ENCODE results near the gene CCDC28A. TPM values are rescaled to one million over a fixed set of nuclear protein-coding genes. Genes with fewer than 3 reads are reported as not detected.
A peak's percentile ranks its signal among the peaks of the same experiment; 100 is the strongest.

Gene CCDC28A
- total RNA-seq, 1 experiment from 2014 or later, result 9.7 TPM

DNA sequence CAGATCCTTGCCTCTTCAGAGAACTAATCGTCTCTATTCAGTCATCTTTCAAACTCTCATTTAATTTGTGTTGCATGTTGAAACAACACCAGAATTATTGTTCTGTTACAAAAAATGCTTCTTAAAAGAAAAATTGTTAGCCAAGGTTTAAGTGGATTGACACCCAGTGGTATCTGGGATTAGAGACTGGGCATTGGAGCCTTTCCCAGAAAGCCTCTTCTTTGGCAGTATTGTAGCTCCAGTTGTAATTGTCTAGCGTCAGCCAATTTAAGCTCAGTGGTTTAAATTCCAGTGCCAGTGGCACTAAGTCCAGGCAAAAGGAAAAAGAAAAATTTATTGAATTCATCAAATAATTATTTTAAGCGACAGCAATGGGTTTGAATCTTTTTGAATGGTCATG is 801 bp downstream of the CCDC28A start:
- no peaks in the 10 kb centered on the region for H3K36me3 ChIP-seq
- no peaks in the 10 kb centered on the region; the same call in 1 of the 2 replicates for H3K4me1 ChIP-seq
- H3K9me3 ChIP-seq (replicated peaks), result no peaks in the 10 kb centered on the region
- H3K27ac ChIP-seq, result no peak overlapping the region; the same call in 1 of the 2 replicates
- peak overlapping the region; percentile 85 for H3K4me3 ChIP-seq
- H3K27me3 ChIP-seq, result no peaks in the 10 kb centered on the region
- DNase-seq, result no peak

DNA sequence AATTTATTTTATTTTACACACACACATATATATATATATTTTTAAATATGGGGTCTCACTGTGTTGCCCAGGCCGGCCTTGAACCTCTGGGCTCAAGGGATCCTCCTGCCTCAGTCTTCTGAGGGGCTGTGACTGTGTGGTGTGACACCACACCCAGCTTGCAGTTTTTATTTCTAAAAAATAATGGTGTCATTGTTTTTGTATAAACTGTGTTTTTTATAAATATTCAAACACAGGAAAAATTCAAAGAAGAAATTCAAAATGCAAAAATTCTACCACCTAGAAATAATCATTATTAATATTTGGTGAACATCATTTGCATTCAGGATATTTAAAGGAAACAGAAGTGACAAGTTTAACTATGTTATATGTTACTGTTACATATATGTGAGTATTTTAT is 3.1 kb downstream of the CCDC28A start:
- no peak for DNase-seq
- H3K36me3 ChIP-seq, result peaks cover 2% of the 10 kb centered on the region; the same call in 1 of the 2 replicates
- no peaks in the 10 kb centered on the region for H3K27me3 ChIP-seq
- H3K27ac ChIP-seq, result no peak overlapping the region
- no peak overlapping the region for H3K4me3 ChIP-seq
- no peaks in the 10 kb centered on the region for H3K9me3 ChIP-seq (replicated peaks)
- no peaks in the 10 kb centered on the region; the same call in 1 of the 2 replicates for H3K4me1 ChIP-seq

- Histone ChIP-seq H3K27me3 (no peaks in the 10 kb centered on the region), H3K4me3 (no peak overlapping the region), H3K36me3 (peaks cover 2% of the 10 kb centered on the region; the same call in 1 of the 2 replicates), H3K4me1 (no peaks in the 10 kb centered on the region; the same call in 1 of the 2 replicates), H3K9me3 (replicated peaks) (no peaks in the 10 kb centered on the region), H3K27ac (no peak overlapping the region)
- DNase-seq, result no peak
These were observed 4.8 kb downstream of the CCDC28A start for GRCh38 chr6:138778331-138778730.

DNA sequence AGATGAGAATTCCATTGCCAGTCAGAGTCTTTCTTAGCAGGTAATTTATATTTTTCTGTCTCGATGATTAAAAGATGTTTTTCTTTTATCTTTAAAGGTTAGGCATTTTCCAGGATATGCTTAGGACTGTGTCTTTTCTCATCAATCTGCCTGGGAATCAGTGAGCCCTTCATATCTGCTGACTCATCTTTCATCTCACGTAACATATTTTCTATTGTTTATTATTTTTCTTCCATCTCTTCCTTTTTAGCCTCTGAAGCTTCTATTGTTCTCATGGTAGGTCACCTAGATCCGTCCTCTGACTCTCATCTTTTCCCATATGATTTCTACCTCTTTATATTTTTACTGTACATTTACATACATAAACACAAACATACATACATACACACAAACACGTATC is 8.7 kb downstream of the CCDC28A start:
- DNase-seq, result no peak
- no peak overlapping the region for H3K4me3 ChIP-seq
- no peaks in the 10 kb centered on the region for H3K27me3 ChIP-seq
- no peaks in the 10 kb centered on the region for H3K4me1 ChIP-seq
- peaks cover 6% of the 10 kb centered on the region for H3K36me3 ChIP-seq
- H3K9me3 ChIP-seq (replicated peaks), result no peaks in the 10 kb centered on the region
- no peak overlapping the region for H3K27ac ChIP-seq

DNA sequence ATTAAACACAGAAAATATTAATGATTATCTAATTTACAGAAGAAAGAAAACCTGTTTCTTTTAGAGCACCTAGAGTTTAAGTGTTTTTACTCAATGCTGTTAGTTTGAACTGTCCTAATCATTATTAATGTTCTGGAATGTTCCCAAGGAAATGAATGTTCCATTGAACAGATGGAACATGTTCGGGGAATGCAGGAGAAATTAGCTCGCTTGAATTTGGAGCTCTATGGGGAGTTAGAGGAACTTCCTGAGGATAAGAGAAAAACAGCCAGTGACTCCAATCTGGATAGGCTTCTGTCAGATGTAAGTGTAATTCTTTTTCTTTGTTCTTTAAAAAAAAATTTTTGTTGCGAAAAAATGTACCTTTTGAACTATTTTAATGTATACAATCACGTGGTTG is 11.5 kb downstream of the CCDC28A start:
- no peak overlapping the region for H3K27ac ChIP-seq
- peaks cover 6% of the 10 kb centered on the region for H3K36me3 ChIP-seq
- H3K4me3 ChIP-seq, result no peak overlapping the region
- no peaks in the 10 kb centered on the region for H3K9me3 ChIP-seq (replicated peaks)
- no peak for DNase-seq
- H3K27me3 ChIP-seq, result no peaks in the 10 kb centered on the region
- H3K4me1 ChIP-seq, result no peaks in the 10 kb centered on the region

DNA sequence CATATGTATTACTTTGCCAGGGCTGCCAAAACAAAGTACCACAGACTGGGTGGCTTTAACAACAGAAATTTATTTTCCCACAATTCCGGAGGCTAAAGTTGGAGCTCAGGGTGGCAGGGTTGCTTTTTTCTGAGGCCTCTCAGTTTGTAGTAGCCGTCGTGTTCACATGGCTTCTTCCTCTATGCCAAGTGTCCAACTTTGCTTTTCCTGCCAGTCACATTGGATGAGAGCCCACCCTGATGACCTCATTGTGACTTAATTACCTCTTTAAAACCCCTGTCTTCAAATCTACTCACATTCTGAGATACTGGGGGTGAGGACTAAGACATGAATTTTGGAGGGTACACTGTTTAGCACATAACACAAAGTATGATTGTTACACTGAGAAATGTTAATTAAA is 12.4 kb downstream of the CCDC28A start:
- no peaks in the 10 kb centered on the region for H3K9me3 ChIP-seq (replicated peaks)
- H3K36me3 ChIP-seq, result peaks cover 4% of the 10 kb centered on the region
- no peaks in the 10 kb centered on the region for H3K4me1 ChIP-seq
- no peak overlapping the region for H3K4me3 ChIP-seq
- DNase-seq, result no peak
- H3K27me3 ChIP-seq, result no peaks in the 10 kb centered on the region
- H3K27ac ChIP-seq, result no peak overlapping the region

GRCh38 chr6:138787138-138787537 is 13.6 kb downstream of the CCDC28A start:
- peaks cover 4% of the 10 kb centered on the region for H3K36me3 ChIP-seq
- H3K4me3 ChIP-seq, result no peak overlapping the region
- H3K4me1 ChIP-seq, result no peaks in the 10 kb centered on the region
- DNase-seq, result no peak
- H3K27ac ChIP-seq, result no peak overlapping the region
- H3K27me3 ChIP-seq, result no peaks in the 10 kb centered on the region
- no peaks in the 10 kb centered on the region for H3K9me3 ChIP-seq (replicated peaks)

DNA sequence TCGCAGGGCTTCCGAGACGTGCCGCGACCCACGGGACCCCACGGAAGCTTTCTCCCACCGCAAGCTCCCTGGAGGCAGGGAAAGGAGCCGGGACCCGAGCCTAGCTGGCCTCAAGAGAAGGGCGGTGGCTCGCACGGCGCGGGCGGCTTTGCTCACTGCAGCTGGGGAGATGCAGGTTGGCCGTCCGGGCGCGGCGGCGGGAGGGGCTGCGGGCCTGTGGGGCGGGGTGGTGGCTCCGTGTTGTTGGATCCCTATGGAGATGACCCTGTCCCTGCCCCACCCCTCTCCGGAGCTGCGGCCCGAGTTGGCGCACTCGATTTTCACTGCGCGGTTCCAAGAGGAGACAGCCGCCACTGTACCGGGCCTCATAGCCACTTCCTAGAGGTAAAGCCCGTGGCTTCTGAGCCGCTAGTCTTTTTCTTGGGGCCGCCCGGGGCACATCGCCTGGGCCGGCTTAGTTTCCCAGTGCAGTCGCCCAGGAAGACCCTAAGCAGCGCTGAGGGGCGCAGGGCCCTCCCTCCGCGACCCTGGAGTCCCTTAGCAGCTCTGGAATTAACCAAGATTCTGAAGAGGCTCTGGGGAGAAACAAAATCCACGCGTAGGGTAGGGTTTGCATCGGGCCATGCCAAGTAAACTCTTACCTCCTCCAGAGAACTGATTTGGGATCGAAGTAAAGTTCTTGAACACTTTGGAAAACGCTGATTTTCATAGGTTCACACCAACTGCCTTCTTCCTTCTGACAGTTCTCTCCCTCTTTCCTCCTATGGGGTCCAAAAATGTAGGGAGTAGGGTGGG is 22.4 kb downstream of the CCDC28A start, which contains the start of gene ECT2L:
ECT2L (plus strand) TSS at position 279 of the 795 bp plus-strand sequence. CDS start 17,188 bp downstream, outside the sequence.
- no peak for DNase-seq
- Histone ChIP-seq H3K9me3 (replicated peaks) (no peaks in the 10 kb centered on the region), H3K27ac (no peak within 1 kb of the TSS), H3K4me1 (no peaks in the 10 kb centered on the region), H3K27me3 (no peaks in the 10 kb centered on the region), H3K36me3 (no peaks in the 10 kb centered on the region), H3K4me3 (no peak within 1 kb of the TSS)

DNA sequence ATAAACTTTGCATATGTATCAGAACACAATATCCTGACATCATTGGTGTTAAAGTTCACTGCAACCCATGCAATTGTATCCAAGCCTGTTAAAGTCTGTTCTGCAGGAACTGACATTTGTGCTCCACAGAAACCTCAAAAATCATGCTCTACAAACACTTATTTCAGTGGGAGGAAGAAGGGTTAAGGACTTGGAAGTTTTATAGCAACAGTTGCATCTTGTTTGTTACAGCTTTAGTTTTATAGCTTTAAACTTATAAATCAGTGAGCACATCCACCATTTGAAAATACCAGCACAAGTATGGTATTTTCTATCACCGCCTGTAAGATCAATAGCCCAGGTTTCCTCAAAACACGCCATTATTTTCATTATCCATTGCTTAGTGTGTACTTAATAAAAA is 23.2 kb downstream of the CCDC28A start:
- Histone ChIP-seq H3K4me3 (no peak overlapping the region), H3K36me3 (no peaks in the 10 kb centered on the region), H3K4me1 (no peaks in the 10 kb centered on the region), H3K9me3 (replicated peaks) (no peaks in the 10 kb centered on the region), H3K27ac (no peak overlapping the region), H3K27me3 (no peaks in the 10 kb centered on the region)
- DNase-seq, result no peak

- H3K27me3 ChIP-seq, result no peaks in the 10 kb centered on the region
- no peaks in the 10 kb centered on the region for H3K36me3 ChIP-seq
- DNase-seq, result no peak
- no peak overlapping the region for H3K4me3 ChIP-seq
- H3K27ac ChIP-seq, result no peak overlapping the region
- no peaks in the 10 kb centered on the region for H3K4me1 ChIP-seq
- no peaks in the 10 kb centered on the region for H3K9me3 ChIP-seq (replicated peaks)
These were observed 24.4 kb downstream of the CCDC28A start for GRCh38 chr6:138797806-138798446.

- H3K4me3 ChIP-seq, result no peak overlapping the region
- H3K9me3 ChIP-seq (replicated peaks), result no peaks in the 10 kb centered on the region
- H3K4me1 ChIP-seq, result peaks cover 16% of the 10 kb centered on the region
- no peak for DNase-seq
- H3K27ac ChIP-seq, result no peak overlapping the region
- no peaks in the 10 kb centered on the region for H3K27me3 ChIP-seq
- no peaks in the 10 kb centered on the region for H3K36me3 ChIP-seq
These were observed 27.0 kb downstream of the CCDC28A start for GRCh38 chr6:138800377-138801150.

DNA sequence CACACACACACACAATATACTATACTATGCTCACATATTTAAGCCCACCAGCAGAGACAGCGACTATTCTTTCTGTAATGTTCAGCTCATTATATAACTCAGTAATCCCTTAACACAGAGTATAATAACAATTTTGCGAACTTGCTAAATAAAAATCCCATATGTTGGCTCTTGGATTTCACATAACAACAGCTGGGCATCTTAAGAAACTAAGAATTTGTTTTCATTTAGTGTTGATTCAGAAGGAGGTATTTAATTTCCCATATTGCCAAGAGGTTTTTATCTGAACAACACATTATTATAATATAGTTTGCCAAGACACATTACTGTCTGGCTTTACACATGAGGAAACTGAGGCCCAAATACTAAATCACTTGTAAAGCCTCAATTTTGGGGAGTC is 29.8 kb downstream of the CCDC28A start:
- DNase-seq, result no peak
- peak overlapping the region; percentile 48 for H3K27ac ChIP-seq
- H3K4me3 ChIP-seq, result no peak overlapping the region
- no peaks in the 10 kb centered on the region for H3K9me3 ChIP-seq (replicated peaks)
- H3K27me3 ChIP-seq, result no peaks in the 10 kb centered on the region
- no peaks in the 10 kb centered on the region for H3K36me3 ChIP-seq
- H3K4me1 ChIP-seq, result peaks cover 23% of the 10 kb centered on the region

- no peaks in the 10 kb centered on the region for H3K27me3 ChIP-seq
- H3K4me3 ChIP-seq, result no peak overlapping the region
- H3K9me3 ChIP-seq (replicated peaks), result no peaks in the 10 kb centered on the region
- peak in 1 of 2 experiments; percentile 39 for DNase-seq
- no peaks in the 10 kb centered on the region for H3K36me3 ChIP-seq
- H3K4me1 ChIP-seq, result peaks cover 23% of the 10 kb centered on the region
- peak overlapping the region; percentile 48 for H3K27ac ChIP-seq
These were observed 30.3 kb downstream of the CCDC28A start for GRCh38 chr6:138803861-138804260.

DNA sequence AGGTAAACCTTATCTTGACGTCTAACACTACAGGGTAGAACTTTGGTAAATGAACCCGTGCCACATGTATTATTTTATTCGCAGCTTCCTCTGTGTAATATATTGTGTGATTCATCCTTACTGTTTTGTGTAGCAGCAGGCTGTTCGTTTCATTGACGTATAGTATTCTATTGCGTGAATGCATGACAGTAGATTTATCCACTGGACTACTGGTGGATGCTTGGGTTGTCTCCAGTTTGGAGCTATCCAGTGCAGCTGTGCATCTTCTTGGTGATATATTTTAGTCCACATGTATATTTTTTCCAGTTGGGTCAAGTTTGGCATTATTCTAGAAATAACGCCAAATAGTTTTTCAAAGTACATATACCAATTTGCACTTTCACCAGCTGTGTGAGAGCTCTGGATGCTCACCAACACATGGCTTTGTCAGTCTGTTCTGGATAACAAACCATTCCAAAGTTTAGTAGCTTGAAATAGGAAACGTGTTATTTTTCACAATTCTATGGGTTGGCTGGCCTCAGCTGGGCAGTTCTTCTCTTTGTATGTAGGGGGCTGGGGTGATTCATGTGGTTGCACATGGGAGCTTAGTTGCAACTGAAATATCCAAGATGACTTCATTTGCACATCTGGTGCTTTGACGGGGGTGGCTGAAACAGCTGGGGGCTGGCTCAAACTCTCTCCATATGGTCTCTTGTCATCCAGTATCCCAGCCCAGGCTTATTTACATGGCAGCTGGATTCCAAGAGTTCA is 31.6 kb downstream of the CCDC28A start:
- H3K27me3 ChIP-seq, result no peaks in the 10 kb centered on the region
- peak; percentile 68 to 80 for DNase-seq
- no peaks in the 10 kb centered on the region for H3K36me3 ChIP-seq
- H3K9me3 ChIP-seq (replicated peaks), result peaks cover 4% of the 10 kb centered on the region; the same call in 1 of the 2 replicates
- peaks cover 23% of the 10 kb centered on the region for H3K4me1 ChIP-seq
- peak overlapping the region; percentile 48 for H3K27ac ChIP-seq
- H3K4me3 ChIP-seq, result no peak overlapping the region

All from SJCRH30 (cell line).